H1 (cell line): ENCODE data around the gene PTER. TPM values are rescaled to one million over a fixed set of nuclear protein-coding genes. Genes with fewer than 3 reads are reported as not detected.

Experiments
- BCL11A ChIP-seq, 2 experiments: IDR thresholded peaks; one replicate each; pipeline ENCODE4 v1.6.1; 2011; ENCODE audit warnings: low read depth in 2 of 2, low read length in 2 of 2, mild to moderate bottlenecking in 2 of 2
- polyA plus RNA-seq, 7 experiments: library from polyadenylated mRNA; depleted of rRNA in 3 of 7; stranded (reverse) in 5 of 7; unstranded in 2 of 7; fragments of >200 nt in 5 of 7; fragments of 200-250 nt in 2 of 7; gene quantifications; 1 replicate in 5 of 7; 2 replicates in 1 of 7; 4 replicates in 1 of 7; pipeline versions ENCODE4 v1.2.1 to v1.2.3, GENCODE V29; 2011 to 2013; ENCODE audit warnings: missing spikeins in 2 of 7, mixed read lengths in 2 of 7
- total RNA-seq: library from RNA; stranded (reverse); fragmentation: NEBNext Ultra II Directional; extraction: Animal tissue kit (Norgen Biotek cat#: 25700); gene quantifications from 2 replicates; pipeline ENCODE4 v1.2.1, GENCODE V29; 2021

PTER gene
- total and polyA plus RNA-seq, 2 of the 8 experiments (the other 6 are each of a cell fraction or from before 2014, with no cell fraction given), result 4.4 to 7.8 TPM

DNA sequence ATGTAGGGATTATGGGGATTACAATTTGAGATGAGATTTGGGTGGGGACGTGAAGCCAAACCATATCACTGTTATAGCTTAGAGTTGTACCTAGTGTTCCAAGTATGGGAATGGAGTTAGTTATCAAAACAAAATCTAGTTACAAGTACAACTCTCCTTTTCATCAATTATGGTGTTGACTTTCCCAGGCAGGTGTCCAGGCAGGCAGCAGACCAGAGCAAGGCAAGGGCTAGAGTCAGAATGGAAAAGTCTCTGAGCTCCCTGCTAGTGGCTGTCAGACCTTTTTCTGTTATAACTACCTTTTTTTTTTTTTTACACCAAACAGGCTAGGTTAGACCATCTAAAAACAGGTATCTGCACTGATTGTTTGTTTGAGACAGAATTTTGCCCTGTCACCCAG is 29.2 kb downstream of the PTER start (continued):
- no peak for TF ChIP-seq BCL11A (IDR thresholded peaks at IDR 0.05; ENCODE audit: low read depth in 2 of 2, low read length in 2 of 2)
- TF ChIP-seq, all 59 proteins: peak for 0
